Measurements from ENCODE around the gene NOVA1.

Gene NOVA1

GRCh38 chr14:26594148-26594547 lies 3.7 kb downstream of the NOVA1 start:
- no peaks in the 10 kb centered on the region for H3K36me3 ChIP-seq (ENCODE audit: control insufficient read depth, low read length)
- H4K20me1 ChIP-seq (ENCODE audit: control insufficient read depth, insufficient read depth, low read depth, low read length), result no peaks in the 10 kb centered on the region
- no peaks in the 10 kb centered on the region for H3K79me2 ChIP-seq (ENCODE audit: control insufficient read depth, low read length)
- H3F3A ChIP-seq (ENCODE audit: control insufficient read depth, insufficient read depth), result no peaks in the 10 kb centered on the region
- H3K27me3 ChIP-seq (ENCODE audit: control insufficient read depth, low read length), result no peaks in the 10 kb centered on the region
- TF ChIP-seq, protein P1, sequence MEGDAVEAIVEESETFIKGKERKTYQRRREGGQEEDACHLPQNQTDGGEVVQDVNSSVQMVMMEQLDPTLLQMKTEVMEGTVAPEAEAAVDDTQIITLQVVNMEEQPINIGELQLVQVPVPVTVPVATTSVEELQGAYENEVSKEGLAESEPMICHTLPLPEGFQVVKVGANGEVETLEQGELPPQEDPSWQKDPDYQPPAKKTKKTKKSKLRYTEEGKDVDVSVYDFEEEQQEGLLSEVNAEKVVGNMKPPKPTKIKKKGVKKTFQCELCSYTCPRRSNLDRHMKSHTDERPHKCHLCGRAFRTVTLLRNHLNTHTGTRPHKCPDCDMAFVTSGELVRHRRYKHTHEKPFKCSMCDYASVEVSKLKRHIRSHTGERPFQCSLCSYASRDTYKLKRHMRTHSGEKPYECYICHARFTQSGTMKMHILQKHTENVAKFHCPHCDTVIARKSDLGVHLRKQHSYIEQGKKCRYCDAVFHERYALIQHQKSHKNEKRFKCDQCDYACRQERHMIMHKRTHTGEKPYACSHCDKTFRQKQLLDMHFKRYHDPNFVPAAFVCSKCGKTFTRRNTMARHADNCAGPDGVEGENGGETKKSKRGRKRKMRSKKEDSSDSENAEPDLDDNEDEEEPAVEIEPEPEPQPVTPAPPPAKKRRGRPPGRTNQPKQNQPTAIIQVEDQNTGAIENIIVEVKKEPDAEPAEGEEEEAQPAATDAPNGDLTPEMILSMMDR (IDR thresholded peaks at IDR 0.05; ENCODE audit: low read depth, low read length, poor library complexity, severe bottlenecking), result no peak
- no peak for TF ChIP-seq EZH2phosphoT487 (IDR thresholded peaks at IDR 0.05; ENCODE audit: borderline replicate concordance, low read length)
- H3K4me2 ChIP-seq (ENCODE audit: low read length), result no peak overlapping the region
- no peaks in the 10 kb centered on the region for H3K4me1 ChIP-seq (ENCODE audit: control insufficient read depth, low read length)
- H3K9me3 ChIP-seq (ENCODE audit: control insufficient read depth, insufficient read depth, low read length), result peaks cover 4% of the 10 kb centered on the region; the same call in 1 of the 2 replicates
- H3K9me2 ChIP-seq (replicated peaks; ENCODE audit: control insufficient read depth, low read length), result no peaks in the 10 kb centered on the region
- H3K4me3 ChIP-seq (ENCODE audit: low read length), result no peak overlapping the region
- H3K27ac ChIP-seq (ENCODE audit: low read depth, low read length), result no peak overlapping the region

GRCh38 chr14:26593357-26593756 lies 4.5 kb downstream of the NOVA1 start:
- Histone ChIP-seq H3F3A (ENCODE audit: control insufficient read depth, insufficient read depth) (no peaks in the 10 kb centered on the region), H3K27me3 (ENCODE audit: control insufficient read depth, low read length) (no peaks in the 10 kb centered on the region), H3K27ac (ENCODE audit: low read depth, low read length) (no peak overlapping the region), H3K79me2 (ENCODE audit: control insufficient read depth, low read length) (no peaks in the 10 kb centered on the region), H3K9me3 (ENCODE audit: control insufficient read depth, insufficient read depth, low read length) (peaks cover 4% of the 10 kb centered on the region; the same call in 1 of the 2 replicates), H3K4me2 (ENCODE audit: low read length) (no peak overlapping the region), H3K36me3 (ENCODE audit: control insufficient read depth, low read length) (no peaks in the 10 kb centered on the region), H3K4me3 (ENCODE audit: low read length) (no peak overlapping the region), H4K20me1 (ENCODE audit: control insufficient read depth, insufficient read depth, low read depth, low read length) (no peaks in the 10 kb centered on the region), H3K9me2 (replicated peaks; ENCODE audit: control insufficient read depth, low read length) (no peaks in the 10 kb centered on the region), H3K4me1 (ENCODE audit: control insufficient read depth, low read length) (no peaks in the 10 kb centered on the region)
- TF ChIP-seq, protein P1 (IDR thresholded peaks at IDR 0.05; ENCODE audit: low read depth, low read length, poor library complexity, severe bottlenecking), result no peak
- no peak for TF ChIP-seq EZH2phosphoT487 (IDR thresholded peaks at IDR 0.05; ENCODE audit: borderline replicate concordance, low read length)

GRCh38 chr14:26589925-26590324 lies 7.9 kb downstream of the NOVA1 start:
- Histone ChIP-seq H3K4me3 (ENCODE audit: low read length) (no peak overlapping the region), H3K4me2 (ENCODE audit: low read length) (no peak overlapping the region), H3F3A (ENCODE audit: control insufficient read depth, insufficient read depth) (no peaks in the 10 kb centered on the region), H3K9me2 (replicated peaks; ENCODE audit: control insufficient read depth, low read length) (no peaks in the 10 kb centered on the region), H3K4me1 (ENCODE audit: control insufficient read depth, low read length) (no peaks in the 10 kb centered on the region), H3K9me3 (ENCODE audit: control insufficient read depth, insufficient read depth, low read length) (no peaks in the 10 kb centered on the region), H3K27me3 (ENCODE audit: control insufficient read depth, low read length) (no peaks in the 10 kb centered on the region), H3K36me3 (ENCODE audit: control insufficient read depth, low read length) (no peaks in the 10 kb centered on the region), H3K27ac (ENCODE audit: low read depth, low read length) (no peak overlapping the region), H3K79me2 (ENCODE audit: control insufficient read depth, low read length) (no peaks in the 10 kb centered on the region), H4K20me1 (ENCODE audit: control insufficient read depth, insufficient read depth, low read depth, low read length) (no peaks in the 10 kb centered on the region)
- TF ChIP-seq EZH2phosphoT487 (IDR thresholded peaks at IDR 0.05; ENCODE audit: borderline replicate concordance, low read length), result no peak
- TF ChIP-seq, protein P1 (IDR thresholded peaks at IDR 0.05; ENCODE audit: low read depth, low read length, poor library complexity, severe bottlenecking), result no peak
